GM12891 (cell line): ENCODE measurements around the gene SALL4.

Source experiments
- POLR2A ChIP-seq: IDR thresholded peaks from 2 replicates; pipeline ENCODE4 v1.6.1; 2011; ENCODE audit warnings: low read depth, low read length, control low read depth
- SPI1 ChIP-seq: IDR thresholded peaks from 2 replicates; pipeline ENCODE4 v1.6.1; 2011; ENCODE audit warnings: low read depth, low read length, control low read depth

- no peak for TF ChIP-seq SPI1
- TF ChIP-seq POLR2A, result no peak
Measured at GRCh38 chr20:51768759-51769517, 33.4 kb downstream of the SALL4 start.
